Cerebellar cortex (tissue), 1 donor: Measurements from ENCODE around the gene ZNF124.
"Not testable (repeated sequence)": the region's sequence is repeated elsewhere in the genome, so short reads cannot be mapped to it uniquely, and the experiment has no call there.

Source experiments
- DNase-seq: peaks from one replicate; pipeline ENCODE4 v3.0.0-alpha.2; 2015; ENCODE audit warnings: low spot score

Gene ZNF124

DNA sequence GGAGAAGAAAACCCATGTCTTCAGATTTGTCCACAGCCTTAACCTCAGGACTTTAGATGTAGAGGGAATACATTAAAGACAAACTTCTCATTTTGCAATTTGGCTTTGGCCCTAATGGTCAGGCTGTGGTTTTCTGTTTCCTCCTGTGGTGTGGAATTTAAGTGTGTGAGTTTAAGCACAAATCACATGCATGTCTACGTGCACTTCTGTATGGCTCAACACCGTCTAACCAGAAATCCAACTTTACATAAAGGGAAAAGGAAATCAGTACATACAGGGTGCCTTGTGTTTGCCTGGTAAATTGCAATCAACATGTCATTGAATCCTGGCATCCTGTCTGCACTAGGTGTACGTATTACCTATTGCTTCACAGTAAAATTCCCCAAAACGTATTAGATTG, 1.2 kb upstream of the ZNF124 start:
- DNase-seq, result no peak

DNA sequence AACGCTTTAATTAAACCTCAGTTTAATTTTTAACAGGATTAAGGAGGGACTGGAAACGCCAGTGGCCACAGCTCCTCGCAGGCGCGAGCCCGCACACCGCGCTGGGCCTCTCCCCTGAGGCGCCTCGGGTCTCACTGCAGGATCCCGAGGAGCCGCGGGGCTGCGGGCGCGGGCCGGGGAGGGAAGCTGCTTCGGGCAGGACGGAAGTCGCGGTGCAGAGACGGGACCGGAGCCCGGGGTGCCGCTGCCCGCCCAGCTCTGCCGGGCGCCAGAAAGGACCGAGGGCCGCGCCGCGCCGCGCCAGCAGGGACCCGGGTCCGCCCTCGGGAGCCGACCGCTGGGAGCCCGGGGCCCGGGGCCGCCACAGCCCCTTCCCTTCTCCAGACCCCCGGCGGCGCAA, 377 bp downstream of the ZNF124 start:
- DNase-seq, result not testable (repeated sequence)

DNA sequence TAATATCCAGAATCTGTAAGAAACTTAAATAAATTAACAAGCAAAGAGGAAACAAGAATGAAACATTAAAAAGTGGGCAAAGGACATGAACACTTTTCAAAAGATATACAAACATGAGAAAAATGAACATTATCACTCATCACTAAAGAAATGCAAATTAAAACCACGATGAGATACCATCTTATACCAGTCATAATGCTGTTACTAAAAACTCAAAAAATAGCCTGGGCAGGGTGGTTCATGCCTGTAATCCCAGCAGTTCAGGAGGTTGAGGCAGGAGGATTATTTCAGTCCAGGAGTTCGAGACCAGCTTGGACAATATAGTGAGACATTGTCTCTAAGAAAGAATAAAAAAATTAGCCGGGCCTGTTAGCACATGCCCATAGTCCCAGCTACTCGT, 6.1 kb downstream of the ZNF124 start:
- no peak for DNase-seq

DNA sequence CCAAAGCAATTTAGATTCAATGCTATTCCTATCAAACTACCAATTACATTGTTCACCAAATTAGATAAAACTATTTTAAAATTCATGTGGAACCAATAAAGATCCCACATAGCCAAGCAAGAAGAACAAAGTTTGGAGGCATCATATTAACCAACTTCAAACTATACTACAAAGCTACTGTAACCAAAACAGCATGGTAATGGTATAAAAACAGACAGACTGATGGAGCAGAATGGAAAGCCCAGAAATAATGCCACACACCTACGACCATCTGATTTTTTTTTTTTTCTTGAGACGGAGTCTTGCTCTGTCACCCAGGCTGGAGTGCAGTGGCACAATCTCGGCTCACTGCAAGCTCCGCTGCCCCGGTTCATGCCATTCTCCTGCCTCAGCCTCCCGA, 7.1 kb downstream of the ZNF124 start:
- no peak for DNase-seq

DNA sequence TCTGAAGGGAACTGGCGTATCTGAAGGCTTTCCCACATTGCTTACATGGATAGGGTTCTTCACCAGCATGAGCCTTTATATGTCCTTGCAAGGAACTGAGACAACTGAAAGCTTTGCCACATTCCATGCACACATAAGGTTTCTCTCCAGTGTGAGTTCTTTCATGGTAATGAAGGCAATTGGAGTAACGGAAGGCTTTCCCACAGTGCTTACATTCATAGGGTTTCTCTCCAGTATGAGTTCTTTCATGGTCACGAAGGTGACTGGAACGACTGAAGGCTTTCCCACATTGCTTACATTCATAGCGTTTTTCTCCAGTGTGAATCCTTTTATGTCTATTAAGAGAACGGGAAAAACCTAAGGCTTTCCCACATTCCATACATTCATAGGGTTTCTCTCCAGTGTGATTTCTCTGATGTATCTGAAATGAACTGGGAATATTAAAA, 15.0 kb downstream of the ZNF124 start:
- DNase-seq, result no peak

DNA sequence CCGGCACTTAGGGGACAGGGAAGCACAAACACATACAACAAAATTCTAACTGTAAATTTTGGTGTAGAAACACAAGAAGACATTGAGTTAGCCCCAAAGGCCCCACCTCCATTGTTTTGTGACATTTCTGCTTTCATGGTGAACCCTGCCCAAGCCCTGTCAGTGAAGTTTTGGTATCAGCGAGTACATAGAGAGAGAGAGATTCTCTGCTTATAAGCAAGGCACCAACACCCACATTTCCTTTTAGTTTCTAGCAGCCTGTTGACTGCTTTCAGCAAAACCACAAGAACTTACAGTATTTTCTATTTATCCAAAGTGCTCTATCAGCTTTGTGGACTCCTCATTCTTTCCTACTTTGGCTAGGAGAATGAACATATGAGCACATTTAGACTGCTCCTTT, 24.0 kb downstream of the ZNF124 start:
- no peak for DNase-seq

DNA sequence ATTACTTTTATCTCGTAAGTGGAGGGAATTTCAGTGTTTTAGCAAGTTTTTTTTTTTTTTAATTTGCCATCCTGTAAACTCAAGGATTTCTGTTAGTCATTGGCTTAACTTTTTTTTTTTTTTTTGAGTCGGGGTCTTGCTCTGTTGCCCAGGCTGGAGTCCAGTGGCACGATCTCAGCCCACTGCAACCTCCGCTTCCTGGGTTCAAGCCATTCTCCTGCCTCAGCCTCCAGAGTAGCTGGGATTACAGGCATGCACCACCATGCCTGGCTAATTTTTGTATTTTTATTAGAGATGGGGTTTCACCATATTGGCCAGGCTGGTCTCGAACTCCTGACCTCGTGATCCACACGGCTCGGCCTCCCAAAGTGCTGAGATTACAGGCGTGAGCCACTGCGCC, 24.7 kb downstream of the ZNF124 start:
- not testable (repeated sequence) for DNase-seq

DNA sequence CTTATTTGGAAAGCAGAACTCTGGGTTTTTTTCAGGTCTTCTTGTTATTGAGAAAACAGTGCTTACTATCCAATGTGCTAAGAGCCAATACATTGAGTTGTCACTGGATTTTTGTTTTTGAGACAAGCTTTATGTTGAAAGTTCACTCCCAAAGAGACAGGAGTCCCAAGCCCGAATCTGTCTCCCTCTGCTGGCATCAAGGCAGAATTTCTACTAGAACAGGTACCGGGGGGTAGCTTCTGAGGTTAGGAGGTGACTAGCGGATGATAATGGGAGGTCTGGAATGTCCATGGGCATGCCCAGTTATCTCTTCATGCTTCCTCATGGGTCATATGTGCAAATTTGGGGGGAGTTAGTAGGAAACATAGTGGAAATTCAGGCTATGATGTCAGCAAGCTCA, 25.1 kb downstream of the ZNF124 start:
- DNase-seq, result no peak

DNA sequence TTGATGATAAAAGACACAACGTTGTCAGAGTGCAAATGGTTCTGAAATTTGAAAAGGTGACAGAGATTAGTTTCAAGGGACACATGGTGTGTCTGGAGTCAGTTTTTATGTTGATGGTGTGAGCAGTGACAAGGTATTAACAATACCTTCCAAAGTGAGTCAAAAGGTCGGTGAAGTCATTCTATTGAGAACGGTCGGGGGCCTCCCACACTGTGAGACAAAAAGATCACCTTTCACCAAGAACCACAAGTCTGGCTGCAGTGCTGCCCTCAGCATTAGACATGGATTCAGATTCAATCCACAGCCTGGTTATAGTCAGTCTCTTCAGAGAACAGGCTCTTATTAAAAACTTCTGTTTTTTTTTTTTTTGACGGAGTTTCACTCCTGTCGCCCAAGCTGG, 26.5 kb downstream of the ZNF124 start:
- no peak for DNase-seq

DNA sequence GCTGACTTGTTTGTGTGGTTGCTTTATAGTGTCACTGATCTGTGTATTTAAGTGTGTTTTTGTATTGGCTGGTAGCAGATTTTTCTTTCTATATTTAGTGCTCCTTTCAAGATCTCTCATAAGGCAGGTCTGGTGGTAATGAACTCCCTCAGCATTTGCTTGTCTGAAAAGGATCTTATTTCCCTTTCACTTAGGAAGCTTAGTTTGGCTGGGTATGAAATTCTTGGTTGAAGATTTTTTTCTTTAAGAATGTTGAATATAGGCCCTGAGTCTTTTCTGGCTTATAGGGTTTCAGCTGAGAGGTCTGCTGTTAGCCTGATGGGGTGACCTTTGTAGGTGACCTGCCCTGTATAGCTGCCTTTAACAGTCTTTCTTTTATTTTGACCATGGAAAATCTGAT, 32.3 kb downstream of the ZNF124 start:
- DNase-seq, result not testable (repeated sequence)

DNA sequence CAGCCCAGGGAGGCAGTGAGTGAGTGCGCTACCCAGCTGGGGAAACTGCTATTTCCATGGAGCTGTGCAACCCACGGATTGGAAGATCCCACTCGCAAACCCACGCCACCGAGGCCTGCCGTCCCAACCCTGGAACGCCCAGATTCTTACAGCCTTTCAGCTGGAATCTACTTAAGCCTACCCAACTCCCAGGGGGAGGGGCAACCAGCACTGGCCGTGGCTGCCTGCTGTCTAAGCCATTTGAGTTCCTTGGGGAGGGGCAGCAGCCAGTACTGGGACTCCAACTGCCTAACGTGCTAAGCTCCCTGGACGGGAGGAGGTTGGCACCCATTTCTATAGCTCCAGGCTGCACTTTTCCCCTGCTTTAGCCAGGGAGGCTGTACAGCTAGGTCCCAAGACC, 40.6 kb downstream of the ZNF124 start:
- no peak for DNase-seq

DNA sequence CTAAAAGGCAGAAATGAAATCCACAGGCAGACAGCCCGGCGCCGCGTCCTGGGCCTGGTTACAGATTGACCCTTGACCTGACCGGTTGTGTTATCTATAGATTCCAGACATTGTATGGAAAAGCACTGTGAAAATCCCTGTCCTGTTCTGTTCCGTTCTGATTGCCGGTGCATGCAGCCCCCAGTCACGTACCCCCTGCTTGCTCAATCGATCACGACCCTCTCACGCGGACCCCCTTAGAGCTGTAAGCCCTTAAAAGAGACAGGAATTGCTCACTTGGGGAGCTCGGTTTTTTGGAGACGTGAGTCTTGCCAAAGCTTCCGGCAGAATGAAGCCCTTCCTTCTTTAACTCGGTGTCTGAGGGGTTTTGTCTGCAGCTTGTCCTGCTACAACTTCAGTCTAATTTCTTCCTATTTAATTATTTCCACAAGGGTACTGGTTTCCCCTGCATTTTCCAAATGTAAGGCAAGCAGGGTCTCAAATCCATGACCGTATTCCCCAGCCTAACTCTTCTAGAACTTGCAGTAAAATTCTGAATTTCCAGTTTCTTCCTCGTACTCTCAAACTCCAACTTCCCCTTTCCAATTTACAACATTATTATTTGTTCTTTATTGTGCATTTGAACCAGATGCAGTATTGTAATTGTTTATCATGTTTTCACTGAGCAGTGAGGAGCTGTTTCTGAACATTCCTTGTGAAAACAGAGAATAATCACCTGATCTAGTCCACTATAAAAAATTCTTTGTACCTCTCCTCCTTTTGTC, 44.1 kb downstream of the ZNF124 start:
- not testable (repeated sequence) for DNase-seq

DNA sequence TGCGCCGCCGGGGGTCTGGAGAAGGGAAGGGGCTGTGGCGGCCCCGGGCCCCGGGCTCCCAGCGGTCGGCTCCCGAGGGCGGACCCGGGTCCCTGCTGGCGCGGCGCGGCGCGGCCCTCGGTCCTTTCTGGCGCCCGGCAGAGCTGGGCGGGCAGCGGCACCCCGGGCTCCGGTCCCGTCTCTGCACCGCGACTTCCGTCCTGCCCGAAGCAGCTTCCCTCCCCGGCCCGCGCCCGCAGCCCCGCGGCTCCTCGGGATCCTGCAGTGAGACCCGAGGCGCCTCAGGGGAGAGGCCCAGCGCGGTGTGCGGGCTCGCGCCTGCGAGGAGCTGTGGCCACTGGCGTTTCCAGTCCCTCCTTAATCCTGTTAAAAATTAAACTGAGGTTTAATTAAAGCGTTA, 45.2 kb downstream of the ZNF124 start:
- not testable (repeated sequence) for DNase-seq

DNA sequence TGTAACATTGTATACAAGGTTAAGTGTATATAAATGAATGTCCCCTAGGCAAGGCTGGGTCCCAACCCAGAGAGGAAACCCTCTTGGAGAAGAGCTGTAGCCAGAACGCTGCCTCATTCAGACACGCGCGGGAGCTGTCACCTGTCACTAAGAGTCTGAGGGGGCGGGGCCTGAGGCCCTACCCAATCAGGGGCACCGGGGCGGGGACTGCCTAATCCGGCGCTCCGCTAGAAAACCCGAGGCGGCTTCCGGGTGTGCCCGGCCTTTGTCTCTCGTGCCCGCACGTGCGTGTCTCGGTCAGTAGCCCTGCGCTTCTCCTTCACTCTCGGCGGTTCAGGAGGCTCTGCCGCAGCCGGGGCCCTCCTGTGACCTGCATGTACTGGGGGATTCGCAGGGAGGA, 45.7 kb downstream of the ZNF124 start:
- DNase-seq, result not testable (repeated sequence)

DNA sequence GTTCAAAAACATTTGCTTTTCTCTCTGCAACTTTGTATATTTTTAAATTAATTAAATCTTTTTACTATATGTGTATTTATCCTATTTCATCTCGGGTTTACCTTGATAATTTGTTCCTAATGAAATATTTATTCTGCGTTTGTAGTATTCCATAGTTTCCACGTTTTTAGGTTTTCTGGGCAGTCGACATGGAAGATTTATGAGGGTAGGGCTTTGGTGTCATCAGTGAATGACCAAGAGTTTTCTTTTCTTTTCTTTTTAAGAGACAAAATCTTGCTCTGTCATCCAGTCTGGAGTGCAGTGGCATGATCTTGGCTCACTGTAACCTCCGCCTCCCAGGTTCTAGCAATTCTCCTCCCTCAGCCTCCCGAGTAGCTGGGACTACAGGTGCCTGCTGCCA, 50.4 kb downstream of the ZNF124 start:
- DNase-seq, result no peak

DNA sequence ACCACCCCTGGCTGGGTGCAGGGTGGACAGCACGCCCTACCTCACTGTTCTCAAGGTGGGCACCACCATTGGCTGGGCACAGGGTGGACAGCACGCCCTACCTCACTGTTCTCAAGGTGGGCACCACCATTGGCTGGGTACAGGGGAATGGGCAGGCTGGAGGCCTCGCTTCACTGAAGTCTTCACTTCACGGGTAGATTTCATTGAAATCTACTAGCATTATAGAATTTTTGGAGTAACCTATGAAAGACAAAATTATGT, 51.5 kb downstream of the ZNF124 start:
- DNase-seq, result not testable (repeated sequence)

DNA sequence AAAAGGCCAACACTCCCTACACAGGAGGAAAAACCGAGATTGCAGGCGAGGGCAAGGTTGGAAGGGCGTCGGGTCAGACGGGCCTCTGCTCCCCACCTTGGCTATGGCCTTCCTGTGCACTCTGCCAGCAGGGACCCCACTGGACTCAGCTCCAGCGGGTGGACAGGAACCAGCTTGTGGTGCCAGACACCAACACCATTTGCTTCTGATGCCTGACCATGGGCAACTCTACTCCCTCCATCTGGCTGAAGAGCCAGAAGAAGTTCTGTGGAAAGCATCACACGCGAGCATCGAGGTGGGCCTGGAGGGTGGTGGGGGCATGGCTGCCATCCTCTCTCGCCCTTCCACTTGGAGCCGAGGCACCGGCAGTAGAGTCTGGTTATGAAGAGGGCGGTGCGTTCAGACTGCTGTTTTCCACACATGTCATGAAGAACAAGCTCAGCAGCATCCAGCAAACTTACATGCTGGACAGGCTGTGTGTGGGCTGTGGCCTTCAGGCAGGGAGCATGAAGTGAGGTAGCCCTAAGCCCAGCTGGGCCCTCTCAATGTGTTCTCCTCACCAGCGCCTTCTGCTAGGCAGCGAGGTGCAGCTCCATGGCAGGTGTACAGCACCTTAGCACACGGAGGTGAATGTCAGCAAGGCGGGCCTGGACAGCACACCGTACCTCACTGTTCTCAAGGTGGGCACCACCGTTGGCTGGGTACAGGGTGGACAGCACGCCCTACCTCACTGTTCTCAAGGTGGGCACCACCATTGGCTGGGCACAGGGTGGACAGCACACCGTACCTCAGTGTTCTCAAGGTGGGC, 52.0 kb downstream of the ZNF124 start:
- no peak for DNase-seq

DNA sequence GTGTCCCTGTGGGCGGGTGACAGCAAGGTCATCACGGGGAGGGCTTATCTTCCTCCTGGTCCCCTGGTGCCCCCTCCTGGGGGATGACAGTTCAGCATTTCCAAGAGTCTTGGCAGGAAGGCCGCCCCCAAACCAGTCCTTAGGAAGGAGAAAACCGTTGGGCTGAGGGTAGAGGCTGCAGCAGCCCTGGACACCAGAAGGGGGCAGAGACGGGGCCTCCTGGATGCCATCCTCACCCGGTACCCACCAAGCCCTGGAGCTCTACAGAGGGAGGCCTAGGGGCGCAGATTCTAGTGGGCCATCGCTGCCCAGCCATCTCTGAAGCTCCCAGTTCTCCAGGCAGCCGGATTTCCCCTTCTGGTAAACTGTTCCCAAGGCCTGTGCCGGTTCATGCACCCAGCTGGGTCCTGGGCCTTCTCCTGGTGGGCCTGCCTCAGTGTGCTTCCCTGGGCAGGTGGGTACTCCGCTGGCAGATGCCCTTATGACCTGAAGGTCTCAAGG, 52.8 kb downstream of the ZNF124 start:
- no peak for DNase-seq

DNA sequence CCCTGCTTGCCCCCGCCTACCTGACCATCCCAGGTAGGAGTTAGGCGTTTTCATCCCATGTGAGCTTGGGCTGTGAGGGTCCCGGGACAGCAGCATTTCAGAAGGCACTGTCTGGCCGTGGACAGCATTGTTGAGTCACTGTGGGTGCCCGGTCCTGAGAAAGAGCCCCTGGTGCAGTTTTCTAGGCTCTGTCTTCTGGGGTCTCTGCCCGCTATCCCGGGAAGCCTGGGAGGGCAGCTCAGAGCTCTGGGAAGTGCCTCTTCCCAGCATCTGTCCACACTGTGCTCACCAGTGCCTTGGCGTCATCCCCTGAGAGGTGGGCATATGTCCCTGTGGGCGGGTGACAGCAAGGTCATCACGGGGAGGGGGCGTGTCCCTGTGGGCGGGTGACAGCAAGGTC, 56.3 kb downstream of the ZNF124 start:
- DNase-seq, result no peak

DNA sequence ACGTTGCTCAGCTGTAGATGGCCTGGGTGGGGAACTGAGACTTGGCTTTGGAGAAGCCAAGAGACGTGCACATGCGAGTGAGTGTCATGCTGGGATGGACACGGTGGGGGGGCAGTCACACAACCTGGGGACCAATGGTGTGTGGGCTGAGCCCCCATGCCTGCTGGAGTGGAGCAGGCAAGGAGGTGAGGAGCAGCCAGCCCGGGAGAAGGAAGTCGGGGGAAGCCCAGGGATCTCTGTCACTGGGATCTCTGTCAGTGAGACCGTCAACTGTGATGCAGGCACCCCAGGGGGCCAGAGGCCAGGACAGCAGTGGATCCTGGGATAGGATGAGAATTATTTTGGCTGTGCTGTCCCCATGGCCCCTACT, 56.7 kb downstream of the ZNF124 start:
- no peak for DNase-seq

DNA sequence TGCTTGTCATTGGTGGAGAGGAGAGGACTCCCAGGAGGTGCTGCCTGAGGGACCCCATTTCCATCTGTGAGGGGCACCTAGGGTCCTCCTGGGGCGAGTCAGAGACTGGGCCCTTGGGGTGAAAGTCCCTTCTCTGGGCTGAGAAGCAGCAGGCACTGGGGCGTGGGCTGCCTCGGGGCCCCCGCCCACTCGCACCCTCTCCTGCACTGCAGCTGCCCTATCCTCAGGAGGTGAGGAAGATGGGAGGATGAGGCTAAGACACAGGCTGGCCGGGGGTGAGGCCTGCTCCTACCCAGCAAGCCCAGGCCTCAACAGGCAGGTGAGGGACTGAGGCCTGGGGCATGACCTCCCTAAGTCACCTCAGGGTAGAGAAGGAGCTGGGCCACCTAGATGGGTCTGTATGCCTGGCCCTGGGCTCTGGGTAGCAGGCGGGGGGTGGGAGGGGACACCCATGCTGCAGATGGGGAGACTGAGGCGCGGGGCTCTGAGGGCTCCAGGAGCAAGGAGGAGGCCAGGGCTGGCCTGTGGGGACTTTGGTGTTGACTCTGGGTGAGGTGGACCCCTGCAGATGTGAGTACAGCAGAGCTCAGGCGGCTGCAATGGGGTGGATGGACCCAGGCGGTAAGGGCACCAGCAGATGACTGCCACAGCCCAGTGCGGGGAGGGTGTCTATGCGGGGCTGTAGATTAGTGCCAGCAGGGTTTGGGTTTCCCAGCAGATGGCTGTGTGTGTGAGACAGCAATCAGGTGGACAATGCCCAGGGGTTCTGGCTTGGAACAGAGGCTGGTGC, 57.3 kb downstream of the ZNF124 start:
- no peak for DNase-seq

DNA sequence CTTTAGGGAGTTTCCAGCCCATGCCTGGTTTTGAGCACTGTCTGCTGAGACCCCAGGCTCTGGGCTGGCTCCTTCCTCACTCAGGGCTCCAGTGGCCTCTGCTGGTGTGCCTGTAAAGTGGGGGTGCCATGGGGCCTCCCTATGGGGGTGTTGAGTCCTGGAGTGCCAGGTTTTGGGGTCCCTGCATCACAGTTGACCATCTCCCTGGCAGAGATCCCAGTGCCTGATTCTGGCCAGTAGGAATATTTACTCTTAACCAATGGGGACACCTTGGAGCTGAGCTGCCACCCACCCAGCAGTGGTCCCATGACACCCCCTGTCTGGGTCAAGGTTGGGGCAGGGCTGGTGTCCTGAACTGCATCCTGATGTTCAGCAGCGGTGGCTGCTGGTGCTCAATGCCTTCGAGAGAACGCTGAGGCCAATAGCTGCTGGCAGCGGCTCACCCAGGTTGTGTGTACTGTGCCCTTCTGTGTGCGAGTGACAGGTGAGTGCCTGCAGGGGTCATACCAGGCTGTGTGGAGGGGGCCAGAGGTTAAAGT, 58.0 kb downstream of the ZNF124 start:
- DNase-seq, result no peak

DNA sequence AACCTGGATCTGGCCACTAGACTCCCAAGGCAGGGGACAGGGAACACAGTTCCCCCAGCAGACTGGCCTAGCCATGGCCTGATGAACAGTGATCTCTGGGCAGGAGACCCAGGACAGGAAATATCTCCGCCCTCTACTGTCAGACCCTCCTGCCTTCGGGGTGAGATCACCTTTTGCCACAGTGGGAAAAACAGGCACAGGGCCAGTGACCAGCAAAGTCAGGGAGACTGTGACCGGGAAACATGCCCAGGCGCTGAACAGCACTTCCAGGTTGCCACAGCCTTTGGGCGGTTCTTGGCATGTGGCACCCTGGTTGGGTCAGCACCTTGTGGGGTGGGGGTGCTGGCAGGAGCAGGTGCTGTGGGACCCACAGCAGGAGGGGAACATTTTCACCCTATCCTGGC, 58.7 kb downstream of the ZNF124 start:
- no peak for DNase-seq
